B cell (primary cell): ENCODE measurements around the gene ATG7. TPM values are rescaled to one million over a fixed set of nuclear protein-coding genes. Genes with fewer than 3 reads are reported as not detected.

Experiments
- ATAC-seq: fragments of 200-7000 bp; cut with Tn5 transposase; one replicate; pipeline ENCODE4 v1.10.0; 2021; ENCODE audit warnings: low read depth, mild to moderate bottlenecking, moderate number of reproducible peaks, moderate library complexity
- CTCF ChIA-PET: fragments of 350-600 bp; sonication (Branson Sonifier 250); formaldehyde crosslinking; loops from one replicate; lab custom pipeline; 2021; ENCODE audit warnings: antibody characterized with exemption, inconsistent platforms; lab: Charles Lee
- POLR2A ChIA-PET: fragments of 350-600 bp; sonication (Branson Sonifier 250); formaldehyde crosslinking; loops from one replicate; lab custom pipeline; 2021; ENCODE audit warnings: antibody characterized with exemption; lab: Charles Lee
- DNase-seq: peaks from one replicate; pipeline ENCODE4 v3.0.0; 2013
- H2AFZ ChIP-seq: 2 replicates; pipeline ENCODE4 v1.6.1; 2012; ENCODE audit warnings: mild to moderate bottlenecking, low read depth, low read length; ENCODE audit not compliant: insufficient read depth, poor library complexity, severe bottlenecking
- H3K27ac ChIP-seq, 2 donors: 1 replicate in 1 of 2; 2 replicates in 1 of 2; pipeline ENCODE4 v1.5.1; 2012 to 2013; ENCODE audit warnings: low read length in 2 of 2, mild to moderate bottlenecking in 2 of 2, moderate library complexity in 1 of 2
- H3K27me3 ChIP-seq, 4 experiments: fragments of 200-600 bp in 1 of 4; sonication (generic) in 1 of 4; replicated peaks in 1 of 4; 1 replicate in 2 of 4; 2 replicates in 2 of 4; pipeline versions ENCODE4 v1.6.1 to v1.7.0; 2013 to 2016; ENCODE audit warnings: low read length in 3 of 4, mild to moderate bottlenecking in 2 of 4, mixed read lengths in 1 of 4, moderate library complexity in 1 of 4; ENCODE audit not compliant: insufficient read depth in 4 of 4, control insufficient read depth in 3 of 4; ENCODE audit errors: control extremely low read depth in 1 of 4
- H3K36me3 ChIP-seq, 2 experiments: replicated peaks in 1 of 2; 1 replicate in 1 of 2; 2 replicates in 1 of 2; pipeline versions ENCODE4 v1.6.1 to v1.7.1; 2013; ENCODE audit warnings: low read length in 1 of 2; ENCODE audit not compliant: insufficient read depth in 2 of 2, control insufficient read depth in 1 of 2; ENCODE audit errors: control extremely low read depth in 1 of 2, extremely low read depth in 1 of 2
- H3K4me1 ChIP-seq, 2 donors: fragments of 200-600 bp in 1 of 2; sonication (generic) in 1 of 2; 1 replicate in 1 of 2; 2 replicates in 1 of 2; pipeline versions ENCODE4 v1.5.1 to v1.6.1; 2013 to 2017; ENCODE audit warnings: low read length in 2 of 2; ENCODE audit not compliant: control insufficient read depth in 2 of 2, insufficient read depth in 2 of 2
- H3K4me2 ChIP-seq: replicated peaks from 2 replicates; pipeline ENCODE3; 2012; ENCODE audit warnings: mild to moderate bottlenecking, low read depth, low read length; ENCODE audit not compliant: poor library complexity, severe bottlenecking
- H3K4me3 ChIP-seq, 5 experiments: fragments of 200-600 bp in 1 of 5; sonication (generic) in 1 of 5; 1 replicate in 3 of 5; 2 replicates in 2 of 5; pipeline versions ENCODE4 v1.5.1 to v1.7.0; 2011 to 2016; ENCODE audit warnings: low read length in 4 of 5, mild to moderate bottlenecking in 4 of 5, low read depth in 2 of 5, control low read depth in 1 of 5, moderate library complexity in 1 of 5; ENCODE audit not compliant: insufficient read depth in 1 of 5; ENCODE audit errors: control extremely low read depth in 1 of 5, extremely low read depth in 1 of 5
- H3K79me2 ChIP-seq: fragments of 200-600 bp; sonication (generic); one replicate; pipeline ENCODE4 v1.6.0; 2016; ENCODE audit warnings: low read length; ENCODE audit not compliant: control insufficient read depth, insufficient read depth
- H3K9ac ChIP-seq: fragments of 200-600 bp; sonication (generic); 2 replicates; pipeline ENCODE4 v1.6.1; 2017; ENCODE audit warnings: mild to moderate bottlenecking, low read length, moderate library complexity
- H3K9me3 ChIP-seq, 3 donors: one replicate each; pipeline versions ENCODE4 v1.6.1 to v1.7.1; 2013; ENCODE audit warnings: low read length in 2 of 3; ENCODE audit not compliant: control insufficient read depth in 2 of 3, insufficient read depth in 1 of 3; ENCODE audit errors: control extremely low read depth in 1 of 3
- H4K20me1 ChIP-seq: 2 replicates; pipeline ENCODE4 v1.6.0; 2012; ENCODE audit warnings: mild to moderate bottlenecking, low read length; ENCODE audit not compliant: insufficient read depth, control insufficient read depth, poor library complexity, severe bottlenecking
- H3K27ac Mint-ChIP-seq: one replicate; pipeline ENCODE4 v1.8.0; 2021; ENCODE audit warnings: mixed read lengths
- H3K27me3 Mint-ChIP-seq: one replicate; pipeline ENCODE4 v1.8.0; 2021; ENCODE audit warnings: mixed read lengths
- H3K4me1 Mint-ChIP-seq: one replicate; pipeline ENCODE4 v1.8.0; 2021; ENCODE audit warnings: mixed read lengths
- H3K4me3 Mint-ChIP-seq: one replicate; pipeline ENCODE4 v1.8.0; 2021; ENCODE audit warnings: mixed read lengths
- H3K9me3 Mint-ChIP-seq: one replicate; pipeline ENCODE4 v1.8.0; 2022; ENCODE audit warnings: mixed read lengths; ENCODE audit not compliant: insufficient read depth
- CTCF ChIP-seq: fragments of 200-600 bp; IDR thresholded peaks from one replicate; pipeline ENCODE4 v1.8.0; 2022; ENCODE audit warnings: antibody characterized with exemption, mild to moderate bottlenecking
- EZH2 ChIP-seq: IDR thresholded peaks from 2 replicates; pipeline ENCODE4 v1.6.1; 2012; ENCODE audit warnings: borderline replicate concordance, low read depth, mild to moderate bottlenecking, moderate library complexity, low read length; ENCODE audit not compliant: insufficient read depth, poor library complexity, severe bottlenecking
- WGBS: methylation state at CpG from one replicate; pipeline ENCODE4 v1.1.5; 2013; ENCODE audit warnings: missing lambda C conversion rate; ENCODE audit not compliant: insufficient coverage; 5-methylcytosine and 5-hydroxymethylcytosine counted together
- intact Hi-C: fragments of 100-400 bp; cut with micrococcal nuclease; formaldehyde crosslinking; loops from one replicate; pipeline ENCODE4 v1.10.0; 2022
- polyA plus RNA-seq: library from polyadenylated mRNA; depleted of rRNA; stranded (reverse); fragments of >200 nt; gene quantifications from 2 replicates; pipeline ENCODE4 v1.2.3, GENCODE V29; 2012
- total RNA-seq, 2 donors: library from RNA; stranded (reverse); fragments of 120-200 nt in 1 of 2; gene quantifications; 1 replicate in 1 of 2; 2 replicates in 1 of 2; pipeline versions ENCODE4 v1.2.3 to v1.2.4, GENCODE V29; 2013 to 2022

The ATG7 gene
- total and polyA plus RNA-seq, 2 donors (not counting 1 experiment from before 2014, with no cell fraction given) = 13.9 to 66.4 TPM

- Histone ChIP-seq H3K4me3 (peak overlapping the region in 1 of 5 experiments; percentile 2), H3K4me2 (peak overlapping the region; percentile 54), H2AFZ (peak overlapping the region; percentile 46), H3K27ac (peak overlapping the region; percentile 65 to 87), H4K20me1 (peaks cover 5% of the 10 kb centered on the region), H3K27me3 (no peaks in the 10 kb centered on the region), H3K9me3 (no peaks in the 10 kb centered on the region), H3K4me1 (peaks cover 18 to 27% of the 10 kb centered on the region in 2 donors), H3K9ac (peak overlapping the region; percentile 53), H3K36me3 (peaks cover 0 to 14% of the 10 kb centered on the region in 2 experiments), H3K79me2 (peaks cover 46% of the 10 kb centered on the region)
- WGBS = 22% methylated on average over 10 of the region's 21 CpGs
- peaks cover 41% of the 10 kb centered on the region for H3K4me1 Mint-ChIP-seq
- ATAC-seq = peak; percentile 99
- POLR2A ChIA-PET = interaction anchor here (0.5 to 0.6 kb wide), 2 partner anchors 20 to 42 kb away, joined by 3 to 5 read pairs; no protein-coding TSS in a partner anchor
- peak overlapping the region; percentile 87 for H3K4me3 Mint-ChIP-seq
- TF ChIP-seq EZH2 (no peak), CTCF (no peak)
- H3K27ac Mint-ChIP-seq = peak overlapping the region; percentile 93
- DNase-seq = peak; percentile 81
- CTCF ChIA-PET = no interaction called here
- no peaks in the 10 kb centered on the region for H3K9me3 Mint-ChIP-seq
- H3K27me3 Mint-ChIP-seq = no peaks in the 10 kb centered on the region
- intact Hi-C loops = loop anchor here (2.0 kb wide), 3 partner anchors 23 to 117 kb away; partner anchors contain the start of gene VGLL4
Measured at GRCh38 chr3:11601446-11602238, 329.4 kb downstream of the ATG7 start.
